ENCODE data around the gene WDR70.
A peak's percentile ranks its signal among the peaks of the same experiment; 100 is the strongest.

Gene WDR70

GRCh38 chr5:37799865-37800421, 420.8 kb downstream of the WDR70 start:
- in situ Hi-C loops (cut with MboI; ENCODE audit: low pct_unique_long_range_greater_than_20kb, low sequenced_read_pairs): loop anchor here (25.0 kb wide), 1 partner anchor 388 kb away; no protein-coding TSS in a partner anchor
- peak; percentile 5 for DNase-seq

GRCh38 chr5:37801521-37801920, 422.4 kb downstream of the WDR70 start:
- no peak for DNase-seq
- in situ Hi-C loops (cut with MboI; ENCODE audit: low pct_unique_long_range_greater_than_20kb, low sequenced_read_pairs): loop anchor here (25.0 kb wide), 1 partner anchor 389 kb away; no protein-coding TSS in a partner anchor

All from KBM-7 (cell line).